OCI-LY7 (cell line): ENCODE data around the gene EFNA4.

ENCODE experiments used
- CTCF ChIP-seq: fragments of 200-600 bp; sonication (generic); conservative IDR thresholded peaks from 2 replicates; pipeline ENCODE4 v1.5.1; 2014; ENCODE audit warnings: mild to moderate bottlenecking, antibody characterized with exemption, low read length, moderate library complexity, mixed read lengths
- EZH2phosphoT487 ChIP-seq: fragments of 200-600 bp; sonication (generic); IDR thresholded peaks from 2 replicates; pipeline ENCODE4 v1.6.1; 2018; ENCODE audit warnings: low read depth, borderline replicate concordance, mild to moderate bottlenecking, mixed run types, antibody characterized with exemption, low read length, moderate library complexity, mixed read lengths

DNA sequence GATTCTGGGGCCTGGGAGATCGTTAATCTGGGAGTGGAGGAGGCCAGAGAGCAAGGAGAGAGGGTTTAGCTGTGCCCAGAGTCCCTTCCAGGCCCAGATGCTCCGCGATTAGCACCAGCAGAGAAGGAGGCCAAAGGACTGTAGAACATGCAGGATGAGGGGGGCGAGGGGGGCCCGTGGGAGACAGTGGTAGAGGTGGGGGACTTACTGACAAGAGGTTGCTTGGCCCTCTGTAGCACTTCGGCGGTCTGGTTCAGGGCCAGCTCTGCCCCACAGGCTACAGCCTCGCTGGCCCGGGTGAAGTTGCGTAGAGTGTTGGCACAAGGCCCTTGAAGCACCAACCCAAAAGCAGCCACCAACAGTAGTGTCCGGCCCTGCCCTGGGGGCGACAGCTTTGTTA is 30.7 kb upstream of the EFNA4 start:
- TF ChIP-seq CTCF (no peak), EZH2phosphoT487 (no peak)
